ENCODE measurements around the gene PPP2R3A. TPM values are rescaled to one million over a fixed set of nuclear protein-coding genes. Genes with fewer than 3 reads are reported as not detected.

Gene PPP2R3A
- total and polyA plus RNA-seq, 9 of the 15 experiments (the other 6 are each of a cell fraction or from before 2014, with no cell fraction given) = 0.10 to 0.50 (median 0.24) TPM

DNA sequence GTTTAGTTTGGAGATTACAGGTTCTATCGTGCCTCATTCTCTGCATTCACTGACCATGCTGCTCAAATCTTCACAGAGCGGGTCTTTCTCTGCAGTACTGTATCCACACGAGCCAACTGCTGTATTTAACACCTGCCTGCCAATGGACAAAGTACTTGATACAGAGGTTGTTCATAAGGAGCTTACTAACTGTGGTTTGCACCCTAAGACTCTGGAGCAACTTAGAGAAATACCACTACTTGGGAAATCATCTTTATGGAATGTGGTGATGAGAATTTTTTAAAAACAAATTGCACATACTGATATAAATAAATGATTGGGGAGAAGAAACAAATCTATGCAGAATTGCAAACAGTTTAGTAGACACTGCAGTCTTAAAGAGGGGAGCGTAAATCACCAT lies 90.0 kb downstream of the PPP2R3A start (continued):
- TF ChIP-seq, protein P1, sequence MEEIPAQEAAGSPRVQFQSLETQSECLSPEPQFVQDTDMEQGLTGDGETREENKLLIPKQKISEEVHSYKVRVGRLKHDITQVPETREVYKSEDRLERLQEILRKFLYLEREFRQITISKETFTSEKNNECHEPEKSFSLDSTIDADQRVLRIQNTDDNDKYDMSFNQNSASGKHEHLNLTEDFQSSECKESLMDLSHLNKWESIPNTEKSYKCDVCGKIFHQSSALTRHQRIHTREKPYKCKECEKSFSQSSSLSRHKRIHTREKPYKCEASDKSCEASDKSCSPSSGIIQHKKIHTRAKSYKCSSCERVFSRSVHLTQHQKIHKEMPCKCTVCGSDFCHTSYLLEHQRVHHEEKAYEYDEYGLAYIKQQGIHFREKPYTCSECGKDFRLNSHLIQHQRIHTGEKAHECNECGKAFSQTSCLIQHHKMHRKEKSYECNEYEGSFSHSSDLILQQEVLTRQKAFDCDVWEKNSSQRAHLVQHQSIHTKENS (CRISPR knock-in tag; IDR thresholded peaks at IDR 0.05) = no peak

DNA sequence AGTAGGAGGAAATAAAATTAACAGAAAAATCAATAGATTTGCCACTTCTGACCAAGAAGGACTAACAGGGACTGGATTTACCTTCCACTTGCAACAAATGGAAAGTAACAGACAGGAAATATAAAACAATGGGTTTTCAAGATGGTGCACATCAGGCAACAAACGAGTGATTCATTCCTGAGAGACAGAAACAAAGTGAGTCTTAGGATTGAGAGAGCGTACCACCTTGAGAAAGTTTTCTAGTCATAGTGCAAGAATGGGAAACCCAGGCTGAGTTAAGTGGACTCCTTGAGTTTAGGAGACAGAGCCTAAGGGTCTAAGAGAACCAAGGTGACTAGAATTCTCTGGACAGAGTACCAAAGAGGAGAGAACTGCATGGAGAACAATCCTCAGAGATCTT lies 101.7 kb downstream of the PPP2R3A start:
- intact Hi-C loops (cut with micrococcal nuclease) = no loop called here
- POLR2A ChIA-PET = no interaction called here
- in situ Hi-C loops (cut with MboI) = loop anchor here (25.0 kb wide), 1 partner anchor 1895 kb away; no protein-coding TSS in a partner anchor
- Histone ChIP-seq H3K36me3 (ENCODE audit: control insufficient read depth, insufficient read depth, low read length) (no peaks in the 10 kb centered on the region), H2AFZ (ENCODE audit: low read depth, low read length) (no peak overlapping the region), H4K20me1 (replicated peaks; ENCODE audit: control insufficient read depth, insufficient read depth, low read length) (no peaks in the 10 kb centered on the region), H3K9me3 (replicated peaks; ENCODE audit: control insufficient read depth, insufficient read depth, low read depth, low read length) (no peaks in the 10 kb centered on the region), H3K4me3 (no peak overlapping the region), H3K9me1 (ENCODE audit: control insufficient read depth, insufficient read depth, low read length) (no peaks in the 10 kb centered on the region), H3K27ac (ENCODE audit: extremely low read depth, low read depth, low read length) (no peak overlapping the region), H3K9ac (ENCODE audit: insufficient read depth in 1 of 2, low read depth in 2 of 2, low read length in 2 of 2) (no peak overlapping the region), H3K27me3 (ENCODE audit: control insufficient read depth in 2 of 2, insufficient read depth in 2 of 2, low read length in 2 of 2) (no peaks in the 10 kb centered on the region), H3K4me1 (replicated peaks in 1 of 2; ENCODE audit: control insufficient read depth in 2 of 2, insufficient read depth in 2 of 2, low read length in 2 of 2) (no peaks in the 10 kb centered on the region), H3K79me2 (ENCODE audit: control insufficient read depth, insufficient read depth, low read length) (no peaks in the 10 kb centered on the region), H3K4me2 (ENCODE audit: insufficient read depth, low read length) (no peak overlapping the region)
- no peak for FAIRE-seq
- WGBS (ENCODE audit: insufficient coverage, low coverage, missing lambda C conversion rate) = 38% methylated on average over 2 of the region's 2 CpGs
- CTCF ChIA-PET (ENCODE audit: low intra/inter-chr PET ratio) = no interaction called here
- no peak for DNase-seq (ENCODE audit: extremely low read depth in 1 of 4, low spot score in 3 of 4)
- ATAC-seq = no peak
- BruUV-seq (replicated peaks) = no TSS peak
- TF ChIP-seq C11orf30 (IDR thresholded peaks at IDR 0.05; ENCODE audit: low read depth) (no peak), TEAD1 (CRISPR knock-in tag; IDR thresholded peaks at IDR 0.05) (no peak), SRF (CRISPR knock-in tag; IDR thresholded peaks at IDR 0.05) (no peak)

Measured in K562 (cell line).